Activated CD8-positive, alpha-beta memory T cell treated with anti-CD3 and anti-CD28 coated beads for 24 hours (primary cell): ENCODE results near the gene ZFYVE21.

Source experiments
- DNase-seq: peaks from one replicate; pipeline ENCODE4 v3.0.0-alpha.2; 2020

The ZFYVE21 gene

GRCh38 chr14:103692871-103693270 lies 22.7 kb upstream of the ZFYVE21 start:
- DNase-seq = no peak

DNA sequence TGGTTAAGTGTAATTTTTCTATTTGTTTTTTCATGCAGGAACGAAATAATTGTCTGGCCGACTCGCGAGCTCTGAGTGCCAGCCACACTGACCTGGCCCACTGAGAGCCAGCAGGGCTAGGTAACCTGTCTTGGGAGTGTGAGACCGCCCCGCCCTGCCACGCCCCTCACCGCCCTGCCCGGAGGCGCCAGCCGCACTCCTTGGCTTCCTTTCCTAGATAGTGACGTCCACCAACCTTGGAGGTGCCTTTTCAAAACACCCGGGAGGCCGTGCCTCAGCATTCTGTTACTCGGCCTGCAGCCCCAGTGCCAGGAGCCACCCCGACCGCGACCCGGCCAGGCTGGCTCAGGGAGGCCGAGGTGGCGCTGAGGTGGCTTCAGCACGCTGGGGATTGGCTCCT lies 22.1 kb upstream of the ZFYVE21 start:
- no peak for DNase-seq

GRCh38 chr14:103694572-103695026 lies 21.0 kb upstream of the ZFYVE21 start:
- DNase-seq = no peak

DNA sequence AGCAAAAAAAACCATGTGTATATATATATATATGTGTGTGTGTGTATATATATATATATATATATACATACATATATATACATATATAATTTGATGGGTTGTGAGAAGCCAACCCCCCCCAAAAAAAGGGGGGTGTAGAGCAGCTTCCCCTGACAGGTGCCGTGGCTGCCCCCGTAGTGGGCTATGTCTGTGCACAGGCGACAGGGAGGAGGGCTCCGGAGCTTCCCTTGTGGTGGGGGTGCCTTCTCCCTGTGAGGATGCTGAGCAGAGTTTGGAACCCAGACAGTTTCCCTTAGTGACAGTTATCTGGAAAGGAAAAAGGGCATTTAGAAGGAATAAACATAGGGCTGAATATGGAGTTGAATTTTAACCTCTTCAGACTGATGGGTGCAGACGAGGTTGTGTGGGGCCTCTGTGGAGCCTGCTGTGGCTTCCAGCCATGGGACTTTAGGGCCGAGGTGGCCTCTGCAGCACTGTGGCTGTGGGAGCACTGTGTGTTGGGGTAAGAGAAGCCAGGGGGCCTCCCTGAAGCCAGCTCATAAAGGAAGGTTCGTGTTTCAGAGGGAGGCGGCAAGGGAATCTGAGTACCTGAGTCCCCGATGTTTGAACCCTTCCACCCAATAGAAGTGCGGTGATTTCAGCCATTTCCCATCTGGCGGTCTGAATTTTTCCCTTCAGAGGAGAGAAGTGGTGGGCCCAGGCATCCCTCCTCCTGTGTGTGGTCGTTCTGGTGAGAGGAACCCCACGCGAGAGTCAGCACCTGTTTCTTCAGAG lies 20.1 kb upstream of the ZFYVE21 start:
- DNase-seq = no peak

DNA sequence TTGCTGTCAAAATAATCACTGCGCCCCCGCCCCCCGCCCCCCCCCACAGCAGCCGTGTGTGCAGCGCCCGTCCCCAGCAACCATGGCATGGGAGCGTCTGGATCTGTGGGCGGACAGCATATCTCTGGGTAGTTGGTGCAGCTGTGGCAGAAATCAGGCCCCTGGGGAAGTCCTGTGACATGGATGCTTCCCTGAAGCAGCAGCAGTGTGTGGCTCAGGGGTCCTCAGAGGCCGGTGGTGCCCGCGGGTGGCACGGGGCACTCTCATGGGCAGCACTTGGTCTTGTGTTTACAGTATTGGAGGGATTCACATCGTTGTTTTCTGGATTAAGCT lies 19.6 kb upstream of the ZFYVE21 start:
- DNase-seq = no peak

- no peak for DNase-seq
Observed at GRCh38 chr14:103696466-103697071, 19.0 kb upstream of the ZFYVE21 start.

DNA sequence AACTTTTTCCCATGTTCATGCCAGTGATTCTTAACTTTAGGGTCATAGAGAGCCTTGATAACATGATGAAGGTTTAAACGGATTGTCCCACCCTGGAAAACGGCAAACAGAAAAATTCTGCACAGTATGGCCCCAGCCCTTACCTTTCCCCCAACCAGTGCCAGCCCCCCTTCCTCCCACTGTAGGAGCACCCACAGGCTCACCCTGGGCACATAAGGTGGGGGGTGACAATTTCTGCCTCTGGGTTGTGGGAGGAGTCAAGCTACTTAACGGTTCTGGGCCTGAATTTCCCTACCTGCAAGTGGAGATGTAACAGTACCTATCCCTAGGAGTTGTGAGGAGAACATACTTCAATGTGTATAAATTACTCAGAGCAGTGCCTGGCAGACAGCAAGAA lies 18.4 kb upstream of the ZFYVE21 start:
- DNase-seq = no peak

DNA sequence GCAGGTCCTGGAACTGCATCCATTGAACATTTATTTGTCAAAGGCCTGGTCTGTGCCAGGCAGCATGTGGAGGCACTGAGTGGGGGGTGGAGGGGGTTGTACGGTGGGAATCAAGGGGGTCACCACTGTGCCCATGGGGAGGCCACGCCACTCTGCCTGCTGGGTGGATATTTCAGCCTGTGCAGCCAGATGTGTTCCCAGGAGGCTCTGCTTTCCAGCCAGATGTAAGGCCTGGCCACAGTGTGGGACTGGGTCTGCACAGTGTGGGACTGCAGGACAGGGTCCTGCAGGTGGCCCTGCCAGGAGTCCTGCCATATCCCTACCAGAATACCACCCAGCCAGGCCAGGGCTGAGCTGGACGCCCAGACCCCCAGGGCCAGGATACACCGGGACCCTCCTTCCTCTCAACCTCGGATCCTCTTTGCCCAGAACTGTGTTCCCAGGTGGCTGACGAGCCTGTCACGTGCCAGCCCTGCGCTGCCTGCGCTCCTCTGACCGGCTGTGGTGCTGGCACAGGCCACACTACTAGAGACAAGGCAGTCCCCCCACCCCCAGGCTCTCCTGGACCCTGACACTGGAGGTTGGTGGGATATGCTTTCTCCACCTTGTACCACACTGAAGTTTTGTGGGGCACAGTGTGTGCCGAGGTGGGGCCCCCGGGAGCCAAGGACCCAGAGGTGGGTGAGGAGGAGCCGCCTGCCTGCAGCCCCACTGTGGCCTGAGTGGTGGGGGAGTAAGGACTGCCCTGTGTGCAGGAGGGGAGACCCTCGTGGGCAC lies 17.8 kb upstream of the ZFYVE21 start:
- no peak for DNase-seq

DNA sequence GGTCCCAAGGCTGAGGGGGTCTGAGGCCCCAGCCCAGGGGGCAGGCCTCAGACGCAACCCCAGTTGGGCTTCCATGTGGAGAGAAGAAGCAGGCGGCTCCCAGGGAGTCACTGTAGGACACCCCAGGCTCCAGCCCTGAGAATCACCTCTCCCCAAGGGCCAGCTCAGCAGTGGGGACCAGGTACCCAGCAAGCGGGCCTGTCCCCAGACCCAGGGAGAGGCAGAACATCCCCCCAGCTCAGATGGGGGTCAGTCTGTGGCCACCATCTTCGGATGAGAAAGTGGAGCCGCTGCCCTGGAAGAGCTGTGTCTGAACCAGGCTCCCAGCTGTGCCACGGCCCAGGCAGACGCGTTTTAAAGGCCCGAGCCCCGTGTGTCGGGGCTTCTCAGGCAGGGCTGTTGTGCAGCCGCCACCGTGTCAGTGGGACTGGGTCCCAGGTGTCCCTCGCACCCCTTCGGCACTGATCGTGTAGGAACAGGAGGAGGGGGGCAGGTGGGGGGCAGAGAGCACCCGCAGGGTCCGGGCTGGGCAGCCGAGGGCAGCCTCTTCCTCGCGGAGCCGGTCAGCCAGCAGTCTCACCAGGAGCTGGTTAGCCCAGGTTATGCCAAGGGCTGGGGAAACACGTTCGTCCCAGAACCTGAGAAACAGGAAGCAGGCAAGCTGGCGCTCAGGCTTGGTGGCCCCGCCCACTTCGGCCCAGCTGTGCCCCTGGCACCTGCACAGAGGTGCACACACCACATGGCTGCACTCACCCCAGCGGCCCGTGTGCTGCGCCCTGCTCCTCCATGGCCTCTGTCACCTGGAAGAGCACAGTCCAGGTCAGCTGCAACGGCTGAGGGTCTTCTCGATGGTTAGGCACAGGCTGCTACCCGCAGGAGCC lies 17.0 kb upstream of the ZFYVE21 start:
- DNase-seq = no peak

- no peak for DNase-seq
Observed at GRCh38 chr14:103699261-103699661, 16.3 kb upstream of the ZFYVE21 start.

- DNase-seq = no peak
Observed at GRCh38 chr14:103699901-103700752, 15.5 kb upstream of the ZFYVE21 start.

- DNase-seq = no peak
Observed at GRCh38 chr14:103700753-103701490, 14.7 kb upstream of the ZFYVE21 start.

DNA sequence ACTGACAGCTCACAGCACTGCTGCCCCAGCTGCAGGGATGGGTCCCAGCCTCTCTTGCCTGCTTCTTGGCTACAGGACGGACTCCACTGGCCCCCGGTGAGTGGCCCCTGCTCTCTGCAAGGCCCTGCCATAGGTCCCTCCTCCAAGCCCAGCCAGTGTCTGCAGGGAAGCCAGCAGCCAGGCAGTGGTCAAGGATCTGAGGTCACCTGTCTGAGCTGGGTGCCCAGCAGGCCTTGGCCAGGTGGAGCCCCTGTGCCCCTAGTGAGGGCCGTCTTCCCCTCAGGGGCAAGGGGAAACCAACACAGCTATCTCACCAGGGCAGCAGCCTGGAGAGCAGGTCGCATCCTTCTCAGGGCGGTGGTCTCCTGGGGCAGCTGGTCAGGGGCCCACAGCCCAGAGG lies 13.5 kb upstream of the ZFYVE21 start:
- no peak for DNase-seq

DNA sequence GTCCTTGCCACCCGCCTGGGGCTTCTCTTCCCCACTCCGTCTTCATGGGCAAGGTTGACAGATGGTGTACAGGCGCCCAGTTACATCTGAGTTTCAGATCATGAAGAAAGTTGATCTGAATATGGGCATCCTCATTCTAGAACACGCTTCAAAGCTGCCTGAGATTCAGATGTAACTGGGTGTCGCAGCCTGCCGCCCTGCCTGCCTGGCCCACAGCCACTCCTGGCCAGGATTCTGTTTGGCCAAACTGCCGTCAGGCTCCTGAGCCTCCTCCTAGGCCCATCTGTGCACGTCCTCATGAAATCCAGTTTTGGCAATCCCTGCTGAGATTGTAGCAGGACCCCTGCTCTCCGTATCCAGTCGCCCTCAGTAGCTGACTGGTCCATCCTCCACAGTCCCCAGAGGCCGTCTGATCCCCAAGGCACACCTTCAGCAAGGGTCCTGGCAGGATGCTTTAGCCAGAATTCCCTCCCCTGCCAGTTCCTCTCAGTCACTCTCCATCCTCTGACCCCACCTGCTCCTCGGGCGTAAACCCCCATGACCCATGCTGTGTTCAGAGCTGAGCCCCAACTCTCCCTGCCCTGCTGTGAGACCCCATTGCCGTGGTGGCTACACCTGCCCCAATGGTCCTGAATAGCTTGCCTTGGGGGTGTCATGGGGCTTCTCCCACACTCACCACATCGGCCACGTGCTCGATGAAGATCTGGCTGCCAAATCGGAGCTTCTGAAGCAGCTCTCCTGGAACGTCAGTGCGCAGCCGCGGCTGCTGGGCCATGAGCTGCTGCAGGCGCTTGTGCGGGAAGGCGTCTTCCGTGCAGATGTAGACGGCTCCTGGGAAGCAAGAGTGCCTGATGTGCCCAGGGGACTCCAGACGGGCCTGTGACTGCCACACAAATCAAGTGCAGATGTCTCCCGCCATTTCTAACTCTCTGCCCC lies 12.8 kb upstream of the ZFYVE21 start:
- DNase-seq = no peak

DNA sequence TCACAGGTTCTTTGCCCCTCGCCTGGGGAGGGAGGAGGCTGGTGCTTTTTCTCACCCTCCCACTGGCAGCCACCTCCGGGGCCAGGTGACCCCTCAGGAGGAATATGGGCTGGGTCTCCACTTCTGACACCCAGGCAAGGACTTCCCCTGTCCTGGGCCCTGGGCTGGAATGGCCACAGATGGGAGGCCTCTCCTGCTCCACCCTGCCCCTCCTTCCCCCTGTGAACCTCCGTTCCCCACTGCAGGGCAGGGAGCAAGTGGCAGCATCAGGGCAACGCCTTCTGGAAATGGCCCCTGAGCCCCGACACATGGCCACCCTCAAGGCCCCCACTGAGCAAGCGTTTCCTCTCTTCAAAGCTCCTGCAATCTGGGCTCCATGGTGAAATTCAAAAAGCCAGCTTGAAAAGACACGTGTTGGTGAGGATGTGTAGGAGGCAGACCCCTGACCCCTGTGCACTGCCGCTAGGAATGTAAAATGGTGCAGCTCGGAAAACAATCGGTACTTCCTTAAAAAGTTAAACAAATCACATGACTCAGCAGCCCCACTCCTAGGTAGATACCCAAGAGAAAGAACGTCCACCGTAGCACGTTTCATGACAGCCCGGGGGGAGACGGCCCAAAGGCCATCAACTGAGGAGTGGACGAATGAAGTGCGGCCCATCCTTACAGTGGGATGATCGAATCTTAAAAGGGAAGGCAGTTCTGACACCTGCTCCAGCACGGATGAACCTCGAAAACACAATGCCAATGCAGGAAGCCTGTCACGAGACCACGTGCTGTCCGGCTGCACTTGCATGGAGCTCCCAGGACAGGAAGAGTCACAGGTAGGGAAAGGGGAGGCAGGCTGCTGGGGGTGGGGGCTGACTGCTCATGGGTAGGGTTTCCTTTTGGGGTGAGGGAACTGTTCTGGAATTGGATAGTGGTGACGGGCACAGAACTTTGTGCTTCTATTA lies 11.9 kb upstream of the ZFYVE21 start:
- DNase-seq = no peak

GRCh38 chr14:103704708-103705107 lies 10.9 kb upstream of the ZFYVE21 start:
- no peak for DNase-seq

DNA sequence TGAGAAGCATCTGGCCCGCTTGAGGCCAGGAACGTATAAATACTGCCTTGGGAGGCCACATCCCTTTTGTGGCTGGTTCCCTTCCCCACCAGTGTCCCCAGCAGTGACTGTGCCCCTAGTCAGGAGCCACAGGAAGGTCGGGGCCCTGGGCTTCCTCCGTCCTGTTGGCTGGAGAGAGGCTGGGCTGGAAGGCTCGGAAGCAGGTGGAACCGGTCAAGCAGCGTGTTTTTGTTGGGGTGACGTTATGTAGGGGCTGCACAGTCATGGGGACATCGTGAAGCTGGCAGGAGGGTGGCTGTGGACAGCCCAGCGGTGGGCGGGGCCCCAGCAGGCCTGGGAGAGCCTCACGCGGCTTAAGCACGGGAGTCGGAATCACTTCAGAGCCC lies 10.5 kb upstream of the ZFYVE21 start:
- no peak for DNase-seq

- DNase-seq = no peak
Observed at GRCh38 chr14:103705504-103706284, 9.9 kb upstream of the ZFYVE21 start.
